Measurements from ENCODE around the gene SCGB1D4. TPM values are rescaled to one million over a fixed set of nuclear protein-coding genes. Genes with fewer than 3 reads are reported as not detected.
"Not testable (repeated sequence)": the region's sequence is repeated elsewhere in the genome, so short reads cannot be mapped to it uniquely, and the experiment has no call there.

The SCGB1D4 gene
- total RNA-seq = not detected
- polyA plus RNA-seq = not detected

- H3K4me3 ChIP-seq (ENCODE audit: low read depth, low read length) = no peak within 1 kb of the TSS
- no peak for DNase-seq (ENCODE audit: extremely low spot score)
- H3K27ac ChIP-seq (ENCODE audit: low read depth) = no peak within 1 kb of the TSS
- 69% methylated on average over 7 of the region's 7 CpGs for WGBS
- no peaks in the 10 kb centered on the region for H3K4me1 ChIP-seq (ENCODE audit: insufficient read depth)
- no peaks in the 10 kb centered on the region for H3K36me3 ChIP-seq (ENCODE audit: insufficient read depth)
These were observed at the start of gene SCGB1D4 for GRCh38 chr11:62298975-62299374. SCGB1D4 (minus strand) TSS chr11:62299075; CDS start chr11:62299010, 65 bp downstream.

GRCh38 chr11:62345861-62346260 lies 47.0 kb upstream of the SCGB1D4 start:
- no peak overlapping the region for H3K27ac ChIP-seq (ENCODE audit: low read depth)
- DNase-seq (ENCODE audit: extremely low spot score) = no peak
- H3K4me1 ChIP-seq (ENCODE audit: insufficient read depth) = no peaks in the 10 kb centered on the region
- no peak overlapping the region for H3K4me3 ChIP-seq (ENCODE audit: low read depth, low read length)
- whole genome bisulfite sequencing = 90% methylated on average over 6 of the region's 6 CpGs
- H3K36me3 ChIP-seq (ENCODE audit: insufficient read depth) = no peaks in the 10 kb centered on the region

GRCh38 chr11:62344210-62344609 lies 45.3 kb upstream of the SCGB1D4 start:
- DNase-seq (ENCODE audit: extremely low spot score) = no peak
- Histone ChIP-seq H3K36me3 (ENCODE audit: insufficient read depth) (no peaks in the 10 kb centered on the region), H3K4me3 (ENCODE audit: low read depth, low read length) (no peak overlapping the region), H3K4me1 (ENCODE audit: insufficient read depth) (no peaks in the 10 kb centered on the region), H3K27ac (ENCODE audit: low read depth) (no peak overlapping the region)
- WGBS = 71% methylated on average over 1 of the region's 1 CpG

GRCh38 chr11:62343646-62344190 lies 44.8 kb upstream of the SCGB1D4 start:
- not testable (repeated sequence) for H3K4me1 ChIP-seq (ENCODE audit: insufficient read depth); H3K4me3 ChIP-seq (ENCODE audit: low read depth, low read length); DNase-seq (ENCODE audit: extremely low spot score); H3K27ac ChIP-seq (ENCODE audit: low read depth); H3K36me3 ChIP-seq (ENCODE audit: insufficient read depth)
- 91% methylated on average over 7 of the region's 7 CpGs for WGBS

- H3K27ac ChIP-seq (ENCODE audit: low read depth) = no peak overlapping the region
- 71% methylated on average over 4 of the region's 4 CpGs for WGBS
- H3K36me3 ChIP-seq (ENCODE audit: insufficient read depth) = no peaks in the 10 kb centered on the region
- H3K4me1 ChIP-seq (ENCODE audit: insufficient read depth) = no peaks in the 10 kb centered on the region
- H3K4me3 ChIP-seq (ENCODE audit: low read depth, low read length) = no peak overlapping the region
- DNase-seq (ENCODE audit: extremely low spot score) = no peak
These were observed 42.7 kb upstream of the SCGB1D4 start for GRCh38 chr11:62341588-62341987.

- Histone ChIP-seq H3K4me3 (ENCODE audit: low read depth, low read length) (no peak overlapping the region), H3K27ac (ENCODE audit: low read depth) (no peak overlapping the region), H3K36me3 (ENCODE audit: insufficient read depth) (no peaks in the 10 kb centered on the region), H3K4me1 (ENCODE audit: insufficient read depth) (no peaks in the 10 kb centered on the region)
- 55% methylated on average over 6 of the region's 6 CpGs for WGBS
- no peak for DNase-seq (ENCODE audit: extremely low spot score)
These were observed 41.5 kb upstream of the SCGB1D4 start for GRCh38 chr11:62340269-62340901.

- no peak for DNase-seq (ENCODE audit: extremely low spot score)
- Histone ChIP-seq H3K36me3 (ENCODE audit: insufficient read depth) (no peaks in the 10 kb centered on the region), H3K4me3 (ENCODE audit: low read depth, low read length) (no peak overlapping the region), H3K27ac (ENCODE audit: low read depth) (no peak overlapping the region), H3K4me1 (ENCODE audit: insufficient read depth) (no peaks in the 10 kb centered on the region)
- 43% methylated on average over 1 of the region's 1 CpG for WGBS
These were observed 39.3 kb upstream of the SCGB1D4 start for GRCh38 chr11:62338218-62338617.

- WGBS = under 1% methylated on average over 98 of the region's 98 CpGs
- H3K36me3 ChIP-seq (ENCODE audit: insufficient read depth) = no peaks in the 10 kb centered on the region
- peak within 1 kb of the TSS; percentile 50 for H3K4me3 ChIP-seq (ENCODE audit: low read depth, low read length)
- H3K27ac ChIP-seq (ENCODE audit: low read depth) = no peak within 1 kb of the TSS
- DNase-seq (ENCODE audit: extremely low spot score) = no peak
- H3K4me1 ChIP-seq (ENCODE audit: insufficient read depth) = no peaks in the 10 kb centered on the region
These were observed 38.7 kb upstream of the SCGB1D4 start, which contains the start of gene ASRGL1 for GRCh38 chr11:62337303-62338181. ASRGL1 (plus strand) TSS chr11:62337448; CDS start chr11:62337978, 530 bp downstream.

- peak overlapping the region; percentile 50 for H3K4me3 ChIP-seq (ENCODE audit: low read depth, low read length)
- WGBS = 64% methylated on average over 19 of the region's 19 CpGs
- not testable (repeated sequence) for H3K36me3 ChIP-seq (ENCODE audit: insufficient read depth); H3K4me1 ChIP-seq (ENCODE audit: insufficient read depth); DNase-seq (ENCODE audit: extremely low spot score); H3K27ac ChIP-seq (ENCODE audit: low read depth)
These were observed 38.1 kb upstream of the SCGB1D4 start for GRCh38 chr11:62336949-62337302.

GRCh38 chr11:62333768-62334167 lies 34.9 kb upstream of the SCGB1D4 start:
- Histone ChIP-seq H3K4me3 (ENCODE audit: low read depth, low read length) (no peak overlapping the region), H3K4me1 (ENCODE audit: insufficient read depth) (no peaks in the 10 kb centered on the region), H3K36me3 (ENCODE audit: insufficient read depth) (no peaks in the 10 kb centered on the region), H3K27ac (ENCODE audit: low read depth) (no peak overlapping the region)
- 72% methylated on average over 5 of the region's 5 CpGs for WGBS
- no peak for DNase-seq (ENCODE audit: extremely low spot score)

GRCh38 chr11:62331264-62331663 lies 32.4 kb upstream of the SCGB1D4 start:
- not testable (repeated sequence) for DNase-seq (ENCODE audit: extremely low spot score); H3K4me1 ChIP-seq (ENCODE audit: insufficient read depth)
- 79% methylated on average over 3 of the region's 3 CpGs for WGBS

GRCh38 chr11:62327541-62327940 lies 28.7 kb upstream of the SCGB1D4 start:
- H3K36me3 ChIP-seq (ENCODE audit: insufficient read depth); H3K4me3 ChIP-seq (ENCODE audit: low read depth, low read length); H3K4me1 ChIP-seq (ENCODE audit: insufficient read depth); DNase-seq (ENCODE audit: extremely low spot score); H3K27ac ChIP-seq (ENCODE audit: low read depth): not testable (repeated sequence)
- 87% methylated on average over 14 of the region's 14 CpGs for WGBS

More at GRCh38 chr11:62331264-62331663, 32.4 kb upstream of the SCGB1D4 start:
- H3K36me3 ChIP-seq (ENCODE audit: insufficient read depth); H3K27ac ChIP-seq (ENCODE audit: low read depth); H3K4me3 ChIP-seq (ENCODE audit: low read depth, low read length): not testable (repeated sequence)

GRCh38 chr11:62326719-62327118 lies 27.8 kb upstream of the SCGB1D4 start:
- not testable (repeated sequence) for H3K27ac ChIP-seq (ENCODE audit: low read depth); DNase-seq (ENCODE audit: extremely low spot score); H3K36me3 ChIP-seq (ENCODE audit: insufficient read depth); H3K4me1 ChIP-seq (ENCODE audit: insufficient read depth); H3K4me3 ChIP-seq (ENCODE audit: low read depth, low read length)
- WGBS = 22% methylated on average over 6 of the region's 6 CpGs

- WGBS = 65% methylated on average over 5 of the region's 5 CpGs
- H3K27ac ChIP-seq (ENCODE audit: low read depth); H3K4me1 ChIP-seq (ENCODE audit: insufficient read depth); H3K4me3 ChIP-seq (ENCODE audit: low read depth, low read length); DNase-seq (ENCODE audit: extremely low spot score); H3K36me3 ChIP-seq (ENCODE audit: insufficient read depth): not testable (repeated sequence)
These were observed 26.9 kb upstream of the SCGB1D4 start for GRCh38 chr11:62325781-62326180.
